HG02970 (cell line): Measurements from ENCODE around the gene HS3ST2.
"Not testable (repeated sequence)": the region's sequence is repeated elsewhere in the genome, so short reads cannot be mapped to it uniquely, and the experiment has no call there.

Experiments
- ATAC-seq: cut with Tn5 transposase; IDR thresholded peaks from one replicate; pipeline ENCODE4 v1.9.1; 2021; ENCODE audit warnings: mild to moderate bottlenecking, moderate library complexity, moderate number of reproducible peaks; ENCODE audit not compliant: unreplicated experiment, low FRiP score

Gene HS3ST2

GRCh38 chr16:22871861-22872260 lies 57.9 kb downstream of the HS3ST2 start:
- ATAC-seq: no peak

DNA sequence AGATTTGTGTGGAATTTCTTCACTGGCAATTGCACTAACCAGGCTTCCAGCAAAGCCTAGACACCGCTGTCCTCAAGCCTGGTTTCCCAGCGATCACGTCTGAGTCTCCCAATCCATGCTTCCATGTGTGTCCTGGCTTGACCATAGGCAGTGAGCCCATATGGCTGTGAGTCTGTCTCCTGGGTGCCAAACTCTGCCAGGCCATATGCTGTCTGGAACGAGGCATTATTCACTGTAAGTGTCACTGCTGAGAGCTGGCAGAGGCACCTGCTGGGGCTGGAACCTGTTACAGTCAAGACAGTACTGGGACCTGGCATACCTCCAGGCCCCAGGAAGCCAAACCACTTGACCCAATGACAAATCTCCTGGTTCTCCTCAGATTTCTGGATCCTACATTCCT lies 60.4 kb downstream of the HS3ST2 start:
- ATAC-seq: no peak

GRCh38 chr16:22878955-22879354 lies 65.0 kb downstream of the HS3ST2 start:
- ATAC-seq: no peak

- no peak for ATAC-seq
Observed at GRCh38 chr16:22879466-22879865, 65.5 kb downstream of the HS3ST2 start.

DNA sequence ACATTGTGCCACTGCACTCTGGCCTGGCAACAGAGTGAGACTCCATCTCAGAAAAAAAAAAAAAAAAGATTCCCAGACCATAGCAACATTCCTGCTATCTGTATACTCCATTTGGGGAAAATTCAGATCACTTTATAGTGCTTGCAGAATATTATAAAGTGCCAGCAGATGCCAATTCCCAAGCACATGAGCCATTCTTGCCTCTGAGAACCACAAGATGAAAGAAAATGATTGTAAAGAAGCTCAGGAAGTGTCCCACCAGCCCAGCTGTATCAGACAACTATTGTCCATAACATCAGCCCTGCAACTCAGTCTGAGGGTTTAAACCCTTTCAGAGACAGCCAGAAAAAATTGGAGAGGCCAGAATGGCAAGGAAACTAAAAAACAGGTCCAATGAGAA lies 69.0 kb downstream of the HS3ST2 start:
- ATAC-seq: no peak

GRCh38 chr16:22885951-22886350 lies 72.0 kb downstream of the HS3ST2 start:
- ATAC-seq: no peak

DNA sequence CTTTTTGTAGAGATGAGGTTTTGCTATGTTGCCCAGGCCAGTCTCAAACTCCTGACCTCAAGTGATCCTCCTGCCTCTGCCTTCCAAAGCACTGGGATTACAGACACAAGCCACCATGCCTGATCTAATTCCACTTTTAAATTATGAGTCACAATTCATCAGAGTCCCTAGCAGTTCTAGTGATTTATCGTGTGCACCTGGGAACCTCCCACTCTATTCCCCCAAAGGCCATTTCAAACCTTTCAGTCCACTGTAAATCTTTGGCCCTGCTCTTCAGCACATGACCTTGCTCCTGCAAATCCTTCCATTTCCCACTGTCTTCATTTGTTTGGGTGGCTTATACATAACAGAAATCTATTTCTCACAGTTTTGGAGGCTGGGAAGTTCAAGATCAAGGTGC lies 73.0 kb downstream of the HS3ST2 start:
- ATAC-seq: no peak

- ATAC-seq: no peak
Observed at GRCh38 chr16:22887445-22887844, 73.5 kb downstream of the HS3ST2 start.

DNA sequence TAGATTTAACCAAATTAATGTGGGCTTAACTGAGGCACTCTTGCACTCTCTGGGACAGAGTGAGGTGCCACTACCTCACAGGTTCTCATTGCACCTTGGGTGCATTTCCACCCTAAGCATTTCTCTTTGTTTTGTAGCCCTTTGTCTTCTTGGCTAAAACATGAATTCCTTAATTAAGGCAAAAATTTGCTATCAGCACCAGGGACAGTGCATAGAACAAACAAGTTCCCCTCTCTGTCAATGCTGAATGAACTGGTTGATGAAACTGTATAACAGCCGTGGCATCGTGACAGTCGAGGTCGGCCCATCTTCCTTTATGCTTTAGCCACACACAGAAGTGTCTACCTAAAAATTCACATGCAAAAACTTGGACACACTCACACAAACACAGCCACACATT lies 74.8 kb downstream of the HS3ST2 start:
- no peak for ATAC-seq

GRCh38 chr16:22890976-22891375 lies 77.0 kb downstream of the HS3ST2 start:
- ATAC-seq: no peak

GRCh38 chr16:22897184-22897583 lies 83.2 kb downstream of the HS3ST2 start:
- no peak for ATAC-seq

DNA sequence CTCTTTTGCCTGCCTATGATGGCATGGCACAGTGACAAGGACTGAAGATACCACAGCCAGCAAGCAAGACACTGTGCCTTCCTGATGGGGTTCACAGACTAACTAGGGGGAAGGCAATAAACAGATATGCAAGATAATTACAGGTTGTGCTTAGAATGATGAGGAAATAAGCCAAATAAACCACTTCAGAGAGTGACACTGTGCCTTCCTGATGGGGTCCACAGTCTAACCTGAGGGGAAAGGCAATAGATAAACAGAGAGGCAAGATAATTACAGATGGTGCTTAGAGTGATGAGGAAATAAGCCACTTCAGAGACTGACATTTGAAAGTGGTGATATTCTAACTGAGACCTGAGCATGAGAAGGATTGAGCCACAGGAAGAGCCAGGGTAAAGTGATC lies 84.2 kb downstream of the HS3ST2 start:
- ATAC-seq: no peak

DNA sequence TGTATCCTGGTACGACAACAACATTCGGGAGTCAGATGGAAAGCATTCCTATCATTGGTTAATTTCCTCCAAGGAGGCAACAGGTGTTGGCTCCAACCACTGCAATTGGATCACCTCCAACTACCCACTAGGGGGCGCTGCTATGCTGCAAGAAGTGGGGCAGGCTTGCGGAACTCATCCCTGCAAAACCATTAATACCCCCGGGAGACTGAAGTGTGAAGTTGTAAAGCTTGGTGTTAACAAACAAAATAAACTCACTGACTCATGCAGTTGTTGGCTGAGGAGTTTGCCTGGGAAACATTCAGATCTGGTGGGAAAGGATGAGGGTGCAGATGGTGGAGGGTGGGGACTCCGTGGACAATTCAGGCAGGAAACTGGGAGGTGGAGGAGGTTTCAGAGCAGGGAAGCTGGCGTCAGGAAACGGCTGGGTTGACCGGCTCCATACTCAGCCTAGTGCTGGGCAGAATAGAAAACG lies 84.9 kb downstream of the HS3ST2 start:
- ATAC-seq: no peak

GRCh38 chr16:22899567-22899966 lies 85.6 kb downstream of the HS3ST2 start:
- ATAC-seq: not testable (repeated sequence)

DNA sequence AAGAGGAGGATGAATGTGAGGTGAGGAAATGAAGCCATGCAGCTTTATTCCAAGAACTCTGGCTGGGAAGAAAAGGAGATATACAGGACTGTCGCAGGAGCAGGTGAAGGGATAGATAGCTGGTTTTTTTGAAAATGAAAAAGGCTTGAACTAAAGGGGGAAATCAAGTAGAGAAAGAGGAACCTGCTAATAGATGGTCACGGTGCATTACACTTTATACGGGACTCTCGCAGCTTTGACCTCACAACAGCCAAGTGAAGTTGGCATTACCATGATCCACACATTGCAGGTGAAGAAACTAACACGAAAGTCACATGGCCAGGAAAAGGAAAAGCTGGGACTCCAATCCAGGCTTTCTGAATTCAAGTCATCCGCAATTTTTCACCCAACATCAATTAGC lies 86.9 kb downstream of the HS3ST2 start:
- ATAC-seq: no peak

GRCh38 chr16:22901563-22901962 lies 87.6 kb downstream of the HS3ST2 start:
- ATAC-seq: no peak

DNA sequence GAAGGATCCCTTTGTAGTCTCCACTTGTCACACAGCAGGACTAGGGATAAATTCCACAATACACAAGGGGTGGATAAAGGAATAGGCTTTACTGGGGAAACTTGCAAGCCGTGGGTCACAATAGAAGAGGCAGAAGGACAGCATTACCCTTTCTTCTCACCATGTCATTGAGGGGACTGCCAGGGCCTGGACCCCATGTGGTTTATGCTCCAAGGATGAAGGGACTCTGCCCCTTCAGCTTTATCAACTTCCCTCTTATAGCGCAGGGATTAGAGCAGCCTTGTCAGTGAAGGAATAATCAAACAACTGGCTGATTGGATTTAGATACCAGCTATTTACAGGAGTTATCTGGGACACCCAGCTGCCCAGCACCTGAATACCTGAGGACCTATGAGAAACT lies 89.8 kb downstream of the HS3ST2 start:
- ATAC-seq: no peak

- ATAC-seq: no peak
Observed at GRCh38 chr16:22912654-22913053, 98.7 kb downstream of the HS3ST2 start.

DNA sequence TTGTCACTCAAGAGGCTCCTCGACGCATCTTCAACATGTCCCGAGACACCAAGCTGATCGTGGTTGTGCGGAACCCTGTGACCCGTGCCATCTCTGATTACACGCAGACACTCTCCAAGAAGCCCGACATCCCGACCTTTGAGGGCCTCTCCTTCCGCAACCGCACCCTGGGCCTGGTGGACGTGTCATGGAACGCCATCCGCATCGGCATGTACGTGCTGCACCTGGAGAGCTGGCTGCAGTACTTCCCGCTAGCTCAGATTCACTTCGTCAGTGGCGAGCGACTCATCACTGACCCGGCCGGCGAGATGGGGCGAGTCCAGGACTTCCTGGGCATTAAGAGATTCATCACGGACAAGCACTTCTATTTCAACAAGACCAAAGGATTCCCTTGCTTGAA lies 101.0 kb downstream of the HS3ST2 start:
- ATAC-seq: no peak

GRCh38 chr16:22923491-22923890 lies 109.5 kb downstream of the HS3ST2 start:
- no peak for ATAC-seq

GRCh38 chr16:22924492-22924891 lies 110.5 kb downstream of the HS3ST2 start:
- ATAC-seq: no peak

GRCh38 chr16:22926105-22926751 lies 112.3 kb downstream of the HS3ST2 start:
- no peak for ATAC-seq

DNA sequence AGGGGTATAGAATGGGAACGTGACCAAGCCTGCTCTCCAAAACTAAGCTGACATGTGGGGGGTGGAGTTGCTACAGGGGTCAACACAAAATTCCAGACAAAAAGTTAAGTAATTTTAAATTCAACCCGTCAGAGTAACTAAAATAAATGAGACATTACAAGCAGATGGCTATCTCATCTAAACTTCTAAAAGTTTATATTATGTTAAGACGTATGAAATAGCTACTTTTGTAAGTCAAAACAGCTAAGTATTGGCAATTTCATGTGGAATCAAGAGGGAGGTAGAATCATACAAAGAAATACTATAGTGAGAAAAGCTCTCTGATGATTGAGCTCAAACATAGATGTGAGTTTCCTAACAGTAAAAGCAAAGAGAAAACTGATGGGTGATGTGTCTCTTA lies 113.3 kb downstream of the HS3ST2 start:
- ATAC-seq: no peak
